Measurements from ENCODE around the gene RALGAPA2. TPM values are rescaled to one million over a fixed set of nuclear protein-coding genes. Genes with fewer than 3 reads are reported as not detected.

RALGAPA2 gene
- total RNA-seq, 1 experiment from 2014 or later = 9.8 TPM

DNA sequence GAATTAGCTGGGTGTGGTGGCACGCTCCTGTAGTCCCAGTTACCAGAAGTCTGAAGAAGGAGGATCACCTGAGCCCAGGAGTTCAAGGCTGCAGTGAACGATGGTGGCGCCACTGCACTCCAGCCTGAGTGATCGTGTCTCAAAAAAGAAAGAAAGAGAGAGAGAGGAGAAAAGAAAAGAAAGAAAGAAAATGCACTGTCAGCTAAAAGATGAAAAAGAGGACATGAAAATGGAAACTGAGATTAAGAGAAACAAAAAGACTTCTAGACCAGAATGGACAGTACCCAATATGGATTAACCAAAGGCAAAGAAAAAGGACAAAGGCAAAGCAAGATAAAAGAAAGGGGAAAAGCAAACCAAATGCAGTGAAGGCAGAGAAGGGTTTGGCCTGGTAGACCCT is 9.0 kb upstream of the RALGAPA2 start:
- TF ChIP-seq EZH2 (IDR thresholded peaks at IDR 0.05; ENCODE audit: low read length, unreplicated experiment) (no peak), EZH2phosphoT487 (IDR thresholded peaks at IDR 0.05; ENCODE audit: borderline replicate concordance, low read length) (no peak)
- TF ChIP-seq, protein P1, sequence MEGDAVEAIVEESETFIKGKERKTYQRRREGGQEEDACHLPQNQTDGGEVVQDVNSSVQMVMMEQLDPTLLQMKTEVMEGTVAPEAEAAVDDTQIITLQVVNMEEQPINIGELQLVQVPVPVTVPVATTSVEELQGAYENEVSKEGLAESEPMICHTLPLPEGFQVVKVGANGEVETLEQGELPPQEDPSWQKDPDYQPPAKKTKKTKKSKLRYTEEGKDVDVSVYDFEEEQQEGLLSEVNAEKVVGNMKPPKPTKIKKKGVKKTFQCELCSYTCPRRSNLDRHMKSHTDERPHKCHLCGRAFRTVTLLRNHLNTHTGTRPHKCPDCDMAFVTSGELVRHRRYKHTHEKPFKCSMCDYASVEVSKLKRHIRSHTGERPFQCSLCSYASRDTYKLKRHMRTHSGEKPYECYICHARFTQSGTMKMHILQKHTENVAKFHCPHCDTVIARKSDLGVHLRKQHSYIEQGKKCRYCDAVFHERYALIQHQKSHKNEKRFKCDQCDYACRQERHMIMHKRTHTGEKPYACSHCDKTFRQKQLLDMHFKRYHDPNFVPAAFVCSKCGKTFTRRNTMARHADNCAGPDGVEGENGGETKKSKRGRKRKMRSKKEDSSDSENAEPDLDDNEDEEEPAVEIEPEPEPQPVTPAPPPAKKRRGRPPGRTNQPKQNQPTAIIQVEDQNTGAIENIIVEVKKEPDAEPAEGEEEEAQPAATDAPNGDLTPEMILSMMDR (conservative IDR thresholded peaks at IDR 0.05; ENCODE audit: low read depth, low read length) = no peak; the same call in 1 of the 2 replicates
- ChIA-PET POLR2A (ENCODE audit: unreplicated experiment) (no interaction called here), CTCF (no interaction called here)
- no peaks in the 10 kb centered on the region for H3F3A ChIP-seq (ENCODE audit: low read length, unreplicated experiment)
- no peaks in the 10 kb centered on the region for H3K4me1 ChIP-seq (ENCODE audit: insufficient read depth, low read length)
- peaks cover 25% of the 10 kb centered on the region for H3K27me3 ChIP-seq (ENCODE audit: low read length)
- no peak overlapping the region for H3K9ac ChIP-seq (ENCODE audit: low read length)
- no peak overlapping the region for H3K4me3 ChIP-seq (ENCODE audit: low read length)
- H3K4me2 ChIP-seq (ENCODE audit: low read length) = no peak overlapping the region
- no peaks in the 10 kb centered on the region for H3K79me2 ChIP-seq (ENCODE audit: low read length)
- no peaks in the 10 kb centered on the region for H4K20me1 ChIP-seq (ENCODE audit: low read length)
- intact Hi-C loops (cut with micrococcal nuclease) = no loop called here
- no peak overlapping the region for H2AFZ ChIP-seq (ENCODE audit: low read length)
- H3K9me2 ChIP-seq (replicated peaks; ENCODE audit: low read length) = no peaks in the 10 kb centered on the region
- no peak for ATAC-seq
- no peaks in the 10 kb centered on the region for H3K9me3 ChIP-seq (ENCODE audit: low read length)
- no TSS peak for BruUV-seq (replicated peaks)
- no peak overlapping the region for H3K27ac ChIP-seq (ENCODE audit: low read length)
- H3K36me3 ChIP-seq (ENCODE audit: low read depth, low read length) = no peaks in the 10 kb centered on the region; the same call in 1 of the 2 replicates
- DNase-seq = no peak

DNA sequence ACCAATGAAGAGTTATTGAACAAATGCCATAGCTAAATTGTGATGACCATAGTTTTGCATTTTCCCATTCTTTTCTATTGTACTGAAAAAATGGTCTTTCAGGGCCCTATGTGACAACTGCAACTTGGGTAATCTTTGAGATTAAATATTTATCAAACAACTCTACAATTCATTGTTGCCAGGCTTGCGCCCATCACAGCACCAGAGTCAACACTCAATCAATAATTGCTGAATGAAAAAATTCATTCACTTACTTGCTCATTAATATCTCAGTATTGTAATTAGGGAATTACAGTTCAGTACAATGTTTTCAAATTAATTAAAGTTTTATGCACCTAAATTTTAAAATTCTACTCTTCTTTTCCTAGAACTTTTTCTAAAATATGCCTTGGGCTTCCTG is 7.7 kb upstream of the RALGAPA2 start:
- Histone ChIP-seq H3K9me2 (replicated peaks; ENCODE audit: low read length) (no peaks in the 10 kb centered on the region), H3K27me3 (ENCODE audit: low read length) (peaks cover 12% of the 10 kb centered on the region), H3K4me1 (ENCODE audit: insufficient read depth, low read length) (no peaks in the 10 kb centered on the region), H3K4me3 (ENCODE audit: low read length) (no peak overlapping the region), H3K9me3 (ENCODE audit: low read length) (no peaks in the 10 kb centered on the region), H3F3A (ENCODE audit: low read length, unreplicated experiment) (no peaks in the 10 kb centered on the region), H3K4me2 (ENCODE audit: low read length) (no peak overlapping the region), H3K9ac (ENCODE audit: low read length) (no peak overlapping the region), H4K20me1 (ENCODE audit: low read length) (no peaks in the 10 kb centered on the region), H2AFZ (ENCODE audit: low read length) (no peak overlapping the region), H3K79me2 (ENCODE audit: low read length) (no peaks in the 10 kb centered on the region), H3K27ac (ENCODE audit: low read length) (no peak overlapping the region), H3K36me3 (ENCODE audit: low read depth, low read length) (no peaks in the 10 kb centered on the region; the same call in 1 of the 2 replicates)
- intact Hi-C loops (cut with micrococcal nuclease) = no loop called here
- DNase-seq (no peak), ATAC-seq (no peak)
- CTCF ChIA-PET = no interaction called here
- no TSS peak for BruUV-seq (replicated peaks)
- POLR2A ChIA-PET (ENCODE audit: unreplicated experiment) = no interaction called here
- TF ChIP-seq, protein P1 (conservative IDR thresholded peaks at IDR 0.05; ENCODE audit: low read depth, low read length) = no peak
- TF ChIP-seq EZH2phosphoT487 (IDR thresholded peaks at IDR 0.05; ENCODE audit: borderline replicate concordance, low read length) (no peak), EZH2 (IDR thresholded peaks at IDR 0.05; ENCODE audit: low read length, unreplicated experiment) (no peak)

DNA sequence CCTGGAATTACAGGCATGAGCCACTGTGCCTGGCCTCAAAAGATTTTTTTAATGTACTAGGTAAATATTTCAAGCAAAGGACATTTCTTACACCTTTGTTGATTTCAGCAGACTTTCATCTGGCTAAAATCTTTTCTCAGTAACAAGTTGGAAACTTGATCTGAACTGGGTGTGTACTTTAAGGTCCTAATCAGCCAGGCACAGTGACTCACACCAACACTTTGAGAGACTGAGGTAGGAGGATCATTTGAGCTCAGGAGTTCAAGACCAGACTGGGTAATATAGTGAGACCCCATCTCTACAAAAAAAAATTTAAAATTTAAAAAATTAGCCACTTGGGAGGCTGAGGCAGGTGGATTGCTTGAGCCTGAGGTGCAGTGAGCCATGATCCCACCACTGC is 7.0 kb upstream of the RALGAPA2 start:
- Histone ChIP-seq H3K27me3 (ENCODE audit: low read length) (peaks cover 5% of the 10 kb centered on the region), H3K4me3 (ENCODE audit: low read length) (no peak overlapping the region), H4K20me1 (ENCODE audit: low read length) (no peaks in the 10 kb centered on the region), H3K36me3 (ENCODE audit: low read depth, low read length) (no peaks in the 10 kb centered on the region; the same call in 1 of the 2 replicates), H2AFZ (ENCODE audit: low read length) (no peak overlapping the region), H3K4me1 (ENCODE audit: insufficient read depth, low read length) (no peaks in the 10 kb centered on the region), H3K4me2 (ENCODE audit: low read length) (no peak overlapping the region), H3K9ac (ENCODE audit: low read length) (no peak overlapping the region), H3K9me2 (replicated peaks; ENCODE audit: low read length) (no peaks in the 10 kb centered on the region), H3K27ac (ENCODE audit: low read length) (no peak overlapping the region), H3K9me3 (ENCODE audit: low read length) (no peaks in the 10 kb centered on the region), H3F3A (ENCODE audit: low read length, unreplicated experiment) (no peaks in the 10 kb centered on the region), H3K79me2 (ENCODE audit: low read length) (no peaks in the 10 kb centered on the region)
- CTCF ChIA-PET = no interaction called here
- intact Hi-C loops (cut with micrococcal nuclease) = no loop called here
- no peak for ATAC-seq
- no TSS peak for BruUV-seq (replicated peaks)
- POLR2A ChIA-PET (ENCODE audit: unreplicated experiment) = no interaction called here
- TF ChIP-seq EZH2phosphoT487 (IDR thresholded peaks at IDR 0.05; ENCODE audit: borderline replicate concordance, low read length) (no peak), EZH2 (IDR thresholded peaks at IDR 0.05; ENCODE audit: low read length, unreplicated experiment) (no peak)
- TF ChIP-seq, protein P1 (conservative IDR thresholded peaks at IDR 0.05; ENCODE audit: low read depth, low read length) = no peak
- DNase-seq = no peak
